ENCODE results near the gene PHF13. TPM values are rescaled to one million over a fixed set of nuclear protein-coding genes. Genes with fewer than 3 reads are reported as not detected.

The PHF13 gene
- total RNA-seq, 3 donors from 2014 or later (not counting 1 experiment from before 2014, with no cell fraction given): 7.3 to 14.2 (median 10.9) TPM

DNA sequence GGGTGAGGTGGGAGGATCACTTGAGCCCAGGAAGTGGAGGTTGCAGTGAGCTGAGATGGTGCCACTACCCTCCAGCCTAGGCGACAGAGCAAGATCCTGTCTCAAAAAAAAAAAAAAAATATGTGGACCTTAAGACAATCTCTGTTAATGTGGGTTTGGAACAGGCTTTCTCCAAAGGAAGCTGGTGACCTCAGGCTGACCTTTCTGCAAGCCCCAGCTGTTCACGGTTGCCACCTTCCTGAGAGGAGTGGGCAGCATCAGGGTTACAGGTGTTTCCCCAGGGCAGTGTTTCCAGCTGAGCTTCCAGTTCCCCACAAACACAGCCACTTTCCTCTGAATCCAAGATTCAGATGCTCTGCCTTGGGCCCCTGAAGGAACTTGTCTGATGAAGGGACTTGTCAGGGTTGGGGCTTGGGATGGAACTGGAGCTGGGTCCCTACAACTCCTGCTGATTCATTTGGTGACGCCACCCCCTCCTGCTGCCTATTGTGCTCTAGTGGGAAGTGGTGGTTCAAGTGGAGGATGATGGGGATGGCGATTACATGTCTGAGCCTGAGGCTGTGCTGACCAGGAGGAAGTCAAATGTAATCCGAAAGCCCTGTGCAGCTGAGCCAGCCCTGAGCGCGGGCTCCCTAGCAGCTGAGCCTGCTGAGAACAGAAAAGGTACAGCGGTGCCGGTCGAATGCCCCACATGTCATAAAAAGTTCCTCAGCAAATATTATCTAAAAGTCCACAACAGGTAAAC, 31.8 kb upstream of the PHF13 start:
- ATAC-seq: peak in 1 of 3 donors; percentile 37

DNA sequence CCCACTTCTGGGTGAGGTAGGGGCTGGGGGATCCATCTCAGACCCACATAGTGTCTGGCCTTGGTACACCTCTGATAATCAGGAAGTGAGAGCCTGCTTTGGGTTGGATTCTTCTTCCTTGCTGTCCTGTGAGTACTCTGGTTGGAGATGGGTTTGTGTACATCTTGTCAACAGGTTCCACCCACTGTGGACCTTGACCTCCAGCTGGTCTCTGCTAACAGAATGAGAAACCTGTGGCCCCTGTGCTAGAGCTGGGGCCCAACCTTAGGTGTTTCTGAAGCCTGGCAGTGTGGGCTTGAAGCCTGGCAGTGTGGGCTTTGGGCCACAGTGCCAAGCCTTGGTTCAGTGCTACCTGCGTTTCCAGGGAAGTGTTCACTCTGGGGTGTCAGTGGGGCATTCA, 31.2 kb upstream of the PHF13 start:
- peaks cover 3% of the 10 kb centered on the region for H3K36me3 ChIP-seq (ENCODE audit: control insufficient read depth, insufficient read depth, low read length)
- 100% methylated on average over 1 of the region's 1 CpG for WGBS (ENCODE audit: insufficient coverage)
- no peaks in the 10 kb centered on the region for H3K9me3 Mint-ChIP-seq
- no peaks in the 10 kb centered on the region for H3K27me3 ChIP-seq (ENCODE audit: control insufficient read depth, insufficient read depth, low read length)
- H3K27me3 Mint-ChIP-seq (ENCODE audit: low read depth in 2 of 2): no peaks in the 10 kb centered on the region
- H3K4me1 Mint-ChIP-seq: peaks cover 18 to 46% of the 10 kb centered on the region in 2 donors
- TF ChIP-seq, protein P1, sequence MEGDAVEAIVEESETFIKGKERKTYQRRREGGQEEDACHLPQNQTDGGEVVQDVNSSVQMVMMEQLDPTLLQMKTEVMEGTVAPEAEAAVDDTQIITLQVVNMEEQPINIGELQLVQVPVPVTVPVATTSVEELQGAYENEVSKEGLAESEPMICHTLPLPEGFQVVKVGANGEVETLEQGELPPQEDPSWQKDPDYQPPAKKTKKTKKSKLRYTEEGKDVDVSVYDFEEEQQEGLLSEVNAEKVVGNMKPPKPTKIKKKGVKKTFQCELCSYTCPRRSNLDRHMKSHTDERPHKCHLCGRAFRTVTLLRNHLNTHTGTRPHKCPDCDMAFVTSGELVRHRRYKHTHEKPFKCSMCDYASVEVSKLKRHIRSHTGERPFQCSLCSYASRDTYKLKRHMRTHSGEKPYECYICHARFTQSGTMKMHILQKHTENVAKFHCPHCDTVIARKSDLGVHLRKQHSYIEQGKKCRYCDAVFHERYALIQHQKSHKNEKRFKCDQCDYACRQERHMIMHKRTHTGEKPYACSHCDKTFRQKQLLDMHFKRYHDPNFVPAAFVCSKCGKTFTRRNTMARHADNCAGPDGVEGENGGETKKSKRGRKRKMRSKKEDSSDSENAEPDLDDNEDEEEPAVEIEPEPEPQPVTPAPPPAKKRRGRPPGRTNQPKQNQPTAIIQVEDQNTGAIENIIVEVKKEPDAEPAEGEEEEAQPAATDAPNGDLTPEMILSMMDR (IDR thresholded peaks at IDR 0.05): no peak
- no peaks in the 10 kb centered on the region for H3K9me3 ChIP-seq (ENCODE audit: control insufficient read depth, insufficient read depth, low read length)
- no peak overlapping the region for H3K4me3 ChIP-seq (ENCODE audit: low read length)
- H3K4me1 ChIP-seq (ENCODE audit: control insufficient read depth, insufficient read depth, low read length): peaks cover 39% of the 10 kb centered on the region
- peak overlapping the region; percentile 10 for H3K27ac ChIP-seq (ENCODE audit: low read length)
- DNase-seq: no peak
- peak overlapping the region; percentile 94 to 99 for H3K27ac Mint-ChIP-seq
- intact Hi-C loops (cut with micrococcal nuclease): no loop called here
- peak overlapping the region; percentile 50 for H3K4me3 Mint-ChIP-seq
- H3K36me3 Mint-ChIP-seq: no peaks in the 10 kb centered on the region
- ATAC-seq: no peak

More for the DNA sequence above, 31.8 kb upstream of the PHF13 start:
- Histone ChIP-seq H3K9me3 (ENCODE audit: control insufficient read depth, insufficient read depth, low read length) (no peaks in the 10 kb centered on the region), H3K36me3 (ENCODE audit: control insufficient read depth, insufficient read depth, low read length) (peaks cover 3% of the 10 kb centered on the region), H3K27ac (ENCODE audit: low read length) (peak overlapping the region; percentile 11), H3K4me3 (ENCODE audit: low read length) (no peak overlapping the region), H3K4me1 (ENCODE audit: control insufficient read depth, insufficient read depth, low read length) (peaks cover 39% of the 10 kb centered on the region), H3K27me3 (ENCODE audit: control insufficient read depth, insufficient read depth, low read length) (no peaks in the 10 kb centered on the region)
- Mint-ChIP-seq H3K4me3 (peak overlapping the region; percentile 93), H3K9me3 (no peaks in the 10 kb centered on the region), H3K27me3 (ENCODE audit: low read depth in 2 of 2) (no peaks in the 10 kb centered on the region), H3K27ac (peak overlapping the region; percentile 94 to 99), H3K36me3 (no peaks in the 10 kb centered on the region), H3K4me1 (peaks cover 18 to 46% of the 10 kb centered on the region in 2 donors)
- intact Hi-C loops (cut with micrococcal nuclease): no loop called here
- no peak for DNase-seq
- 57% methylated on average over 10 of the region's 10 CpGs for WGBS (ENCODE audit: insufficient coverage)
- TF ChIP-seq, protein P1 (IDR thresholded peaks at IDR 0.05): no peak

DNA sequence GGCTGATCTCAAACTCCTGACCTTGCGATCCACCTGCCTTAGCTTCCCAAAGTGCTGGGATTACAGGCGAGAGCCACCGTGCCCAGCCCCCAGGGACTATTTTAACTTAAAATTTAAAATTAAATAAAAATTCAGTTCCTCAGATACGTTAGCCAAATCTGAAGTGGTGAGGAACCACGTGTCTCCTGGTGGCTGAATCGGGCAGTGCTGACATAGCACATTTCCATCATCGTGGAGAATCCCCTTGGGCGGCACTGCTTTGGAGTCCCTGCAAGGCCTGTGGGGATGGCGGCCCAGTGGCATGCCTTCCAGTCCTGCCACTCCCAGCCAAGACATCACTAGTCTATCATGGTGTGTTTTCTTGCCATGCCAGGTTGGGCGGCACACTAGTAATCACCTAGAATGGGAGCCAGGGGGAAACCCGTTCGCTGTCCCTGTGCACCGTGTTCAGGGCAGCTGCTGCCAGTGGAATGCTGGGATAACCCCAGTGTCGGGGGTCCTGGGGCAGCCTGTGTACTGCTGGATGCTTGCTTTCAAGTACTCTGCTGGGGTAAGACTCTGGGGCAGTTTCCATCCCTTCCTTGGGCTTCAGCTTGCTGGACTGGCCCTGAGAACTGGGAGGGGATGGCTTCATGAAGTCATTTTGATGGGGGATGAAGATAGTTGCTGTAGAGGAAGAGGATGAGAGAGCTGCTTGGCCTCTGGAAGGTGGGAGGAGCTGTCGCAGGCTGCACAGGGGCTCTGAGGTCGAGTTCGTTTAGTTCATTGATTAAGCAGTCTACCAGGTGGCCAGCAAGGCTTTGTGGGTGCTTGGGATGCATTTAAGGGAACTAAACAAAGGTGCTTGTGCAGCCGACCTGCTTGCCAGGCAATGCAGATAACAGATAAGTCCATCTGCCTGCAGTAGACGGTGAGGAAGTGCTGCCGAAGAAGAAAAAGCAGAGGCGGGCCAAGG, 29.1 kb upstream of the PHF13 start:
- Mint-ChIP-seq H3K9me3 (no peaks in the 10 kb centered on the region), H3K4me1 (peaks cover 18 to 40% of the 10 kb centered on the region in 2 donors), H3K36me3 (no peaks in the 10 kb centered on the region), H3K4me3 (no peak overlapping the region), H3K27me3 (ENCODE audit: low read depth in 2 of 2) (no peaks in the 10 kb centered on the region), H3K27ac (peak overlapping the region; percentile 9 to 64)
- Histone ChIP-seq H3K9me3 (ENCODE audit: control insufficient read depth, insufficient read depth, low read length) (no peaks in the 10 kb centered on the region), H3K4me1 (ENCODE audit: control insufficient read depth, insufficient read depth, low read length) (peaks cover 34% of the 10 kb centered on the region), H3K27ac (ENCODE audit: low read length) (no peak overlapping the region), H3K4me3 (ENCODE audit: low read length) (no peak overlapping the region), H3K36me3 (ENCODE audit: control insufficient read depth, insufficient read depth, low read length) (peaks cover 19% of the 10 kb centered on the region), H3K27me3 (ENCODE audit: control insufficient read depth, insufficient read depth, low read length) (no peaks in the 10 kb centered on the region)
- TF ChIP-seq, protein P1 (IDR thresholded peaks at IDR 0.05): no peak
- DNase-seq (no peak), ATAC-seq (no peak)
- WGBS (ENCODE audit: insufficient coverage): 90% methylated on average over 21 of the region's 21 CpGs
- intact Hi-C loops (cut with micrococcal nuclease): no loop called here
